Measurements from ENCODE around the gene PROCR.

DNA sequence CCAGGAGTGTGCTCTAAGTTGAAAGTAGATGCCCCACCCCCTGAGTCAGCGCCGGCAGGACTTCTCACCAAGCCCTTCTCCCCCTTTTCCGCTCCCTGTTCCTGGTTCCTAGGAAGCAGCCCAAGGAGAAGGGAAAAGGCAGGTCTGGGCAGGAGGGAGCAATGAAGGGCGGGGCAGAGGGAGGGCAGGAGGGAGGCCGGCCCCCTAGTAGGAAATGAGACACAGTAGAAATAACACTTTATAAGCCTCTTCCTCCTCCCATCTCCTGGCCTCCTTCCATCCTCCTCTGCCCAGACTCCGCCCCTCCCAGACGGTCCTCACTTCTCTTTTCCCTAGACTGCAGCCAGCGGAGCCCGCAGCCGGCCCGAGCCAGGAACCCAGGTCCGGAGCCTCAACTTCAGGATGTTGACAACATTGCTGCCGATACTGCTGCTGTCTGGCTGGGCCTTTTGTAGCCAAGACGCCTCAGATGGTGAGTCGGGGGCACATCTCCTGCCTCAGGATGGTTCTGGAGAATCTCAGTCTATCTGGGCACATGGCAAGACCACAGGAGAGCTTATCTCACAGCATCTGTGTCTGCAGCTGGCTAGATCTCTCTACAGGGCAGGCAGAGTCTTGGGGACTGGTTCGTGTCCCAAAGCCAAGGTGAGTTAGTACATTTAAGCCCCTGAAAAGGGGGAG, at the start of gene PROCR:
- TF ChIP-seq, protein P1, sequence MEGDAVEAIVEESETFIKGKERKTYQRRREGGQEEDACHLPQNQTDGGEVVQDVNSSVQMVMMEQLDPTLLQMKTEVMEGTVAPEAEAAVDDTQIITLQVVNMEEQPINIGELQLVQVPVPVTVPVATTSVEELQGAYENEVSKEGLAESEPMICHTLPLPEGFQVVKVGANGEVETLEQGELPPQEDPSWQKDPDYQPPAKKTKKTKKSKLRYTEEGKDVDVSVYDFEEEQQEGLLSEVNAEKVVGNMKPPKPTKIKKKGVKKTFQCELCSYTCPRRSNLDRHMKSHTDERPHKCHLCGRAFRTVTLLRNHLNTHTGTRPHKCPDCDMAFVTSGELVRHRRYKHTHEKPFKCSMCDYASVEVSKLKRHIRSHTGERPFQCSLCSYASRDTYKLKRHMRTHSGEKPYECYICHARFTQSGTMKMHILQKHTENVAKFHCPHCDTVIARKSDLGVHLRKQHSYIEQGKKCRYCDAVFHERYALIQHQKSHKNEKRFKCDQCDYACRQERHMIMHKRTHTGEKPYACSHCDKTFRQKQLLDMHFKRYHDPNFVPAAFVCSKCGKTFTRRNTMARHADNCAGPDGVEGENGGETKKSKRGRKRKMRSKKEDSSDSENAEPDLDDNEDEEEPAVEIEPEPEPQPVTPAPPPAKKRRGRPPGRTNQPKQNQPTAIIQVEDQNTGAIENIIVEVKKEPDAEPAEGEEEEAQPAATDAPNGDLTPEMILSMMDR (IDR thresholded peaks at IDR 0.05), result no peak
- TF ChIP-seq ZFX (IDR thresholded peaks at IDR 0.05; ENCODE audit: borderline replicate concordance), result no peak
